KOPT-K1 (cell line): ENCODE data around the gene H3-3A.
A peak's percentile ranks its signal among the peaks of the same experiment; 100 is the strongest.
"Not testable (repeated sequence)": the region's sequence is repeated elsewhere in the genome, so short reads cannot be mapped to it uniquely, and the experiment has no call there.

Experiments
- H3K27ac ChIP-seq: fragments of 200-600 bp; sonication (generic); 2 replicates; pipeline ENCODE4 v1.5.1; 2016; ENCODE audit warnings: antibody characterized with exemption, mild to moderate bottlenecking, low read depth, low read length; ENCODE audit not compliant: poor library complexity, severe bottlenecking
- H3K36me3 ChIP-seq: fragments of 200-600 bp; sonication (generic); 2 replicates; pipeline ENCODE4 v1.5.1; 2017; ENCODE audit warnings: antibody characterized with exemption, mild to moderate bottlenecking, low read length, moderate library complexity; ENCODE audit not compliant: insufficient read depth
- H3K9me3 ChIP-seq: fragments of 200-600 bp; sonication (generic); 2 replicates; pipeline ENCODE4 v1.5.1; 2017; ENCODE audit warnings: antibody characterized with exemption, low read length, mild to moderate bottlenecking; ENCODE audit not compliant: insufficient read depth, poor library complexity, severe bottlenecking

Gene H3-3A

GRCh38 chr1:226091461-226091860 is 28.9 kb downstream of the H3-3A start:
- H3K27ac ChIP-seq, result no peak overlapping the region
- no peaks in the 10 kb centered on the region for H3K9me3 ChIP-seq
- no peaks in the 10 kb centered on the region for H3K36me3 ChIP-seq

- H3K27ac ChIP-seq, H3K36me3 ChIP-seq, H3K9me3 ChIP-seq: not testable (repeated sequence)
These were observed 29.7 kb downstream of the H3-3A start for GRCh38 chr1:226092048-226092820.

- Histone ChIP-seq H3K36me3 (no peaks in the 10 kb centered on the region), H3K27ac (no peak overlapping the region), H3K9me3 (no peaks in the 10 kb centered on the region)
These were observed 30.4 kb downstream of the H3-3A start for GRCh38 chr1:226092965-226093364.

- Histone ChIP-seq H3K27ac (no peak overlapping the region), H3K36me3 (no peaks in the 10 kb centered on the region), H3K9me3 (no peaks in the 10 kb centered on the region)
These were observed 31.1 kb downstream of the H3-3A start for GRCh38 chr1:226093621-226094020.

- H3K27ac ChIP-seq, result no peak overlapping the region
- no peaks in the 10 kb centered on the region for H3K9me3 ChIP-seq
- H3K36me3 ChIP-seq, result no peaks in the 10 kb centered on the region
These were observed 31.9 kb downstream of the H3-3A start for GRCh38 chr1:226094451-226094850.

GRCh38 chr1:226095286-226095685 is 32.8 kb downstream of the H3-3A start:
- Histone ChIP-seq H3K27ac (no peak overlapping the region), H3K9me3 (no peaks in the 10 kb centered on the region), H3K36me3 (no peaks in the 10 kb centered on the region)

- no peaks in the 10 kb centered on the region for H3K9me3 ChIP-seq
- no peak overlapping the region for H3K27ac ChIP-seq
- no peaks in the 10 kb centered on the region for H3K36me3 ChIP-seq
These were observed 35.5 kb downstream of the H3-3A start for GRCh38 chr1:226097866-226098625.

- Histone ChIP-seq H3K27ac (no peak overlapping the region), H3K9me3 (no peaks in the 10 kb centered on the region), H3K36me3 (no peaks in the 10 kb centered on the region)
These were observed 36.6 kb downstream of the H3-3A start for GRCh38 chr1:226098870-226099835.

- no peaks in the 10 kb centered on the region for H3K36me3 ChIP-seq
- H3K27ac ChIP-seq, result no peak overlapping the region
- no peaks in the 10 kb centered on the region for H3K9me3 ChIP-seq
These were observed 38.2 kb downstream of the H3-3A start for GRCh38 chr1:226100436-226101391.

GRCh38 chr1:226104671-226105121 is 42.2 kb downstream of the H3-3A start:
- Histone ChIP-seq H3K27ac (no peak overlapping the region), H3K36me3 (no peaks in the 10 kb centered on the region), H3K9me3 (no peaks in the 10 kb centered on the region)

GRCh38 chr1:226107471-226108460 is 45.2 kb downstream of the H3-3A start:
- H3K36me3 ChIP-seq, result no peaks in the 10 kb centered on the region
- H3K9me3 ChIP-seq, result no peaks in the 10 kb centered on the region
- no peak overlapping the region for H3K27ac ChIP-seq

- Histone ChIP-seq H3K36me3 (no peaks in the 10 kb centered on the region), H3K9me3 (no peaks in the 10 kb centered on the region), H3K27ac (peak overlapping the region; percentile 82)
These were observed 46.7 kb downstream of the H3-3A start for GRCh38 chr1:226108935-226109828.
